GM12878 (cell line): ENCODE measurements around the gene GPR173. TPM values are rescaled to one million over a fixed set of nuclear protein-coding genes. Genes with fewer than 3 reads are reported as not detected.
A peak's percentile ranks its signal among the peaks of the same experiment; 100 is the strongest.

Experiments
- ATAC-seq: fragments of 200-7000 bp; cut with Tn5 transposase; 3 replicates; pipeline ENCODE4 v1.9.1; 2020; ENCODE audit warnings: mild to moderate bottlenecking, moderate library complexity
- BruUV-seq: library from RNA; stranded (reverse); fragments of 400-500 nt; replicated peaks from 2 replicates; lab custom pipeline; 2021; lab: Mats Ljungman, UMichigan
- CTCF ChIA-PET: fragments of 300-600 bp; sonication (Branson Sonifier 250); formaldehyde crosslinking; extraction: SDS; loops from one replicate; lab custom pipeline; 2021; ENCODE audit warnings: inconsistent platforms; lab: Yijun Ruan, JAX
- POLR2A ChIA-PET: fragments of 350-600 bp; formaldehyde crosslinking; extraction: SDS; loops from one replicate; lab custom pipeline; 2021; ENCODE audit warnings: inconsistent platforms; lab: Charles Lee
- RAD21 ChIA-PET: fragments of 300-600 bp; sonication (Branson Sonifier 250); formaldehyde crosslinking; loops from one replicate; lab custom pipeline; 2023; ENCODE audit warnings: antibody characterized with exemption; ENCODE audit not compliant: unreplicated experiment; lab: Charles Lee
- SMC1A ChIA-PET: fragments of 300-600 bp; sonication (Branson Sonifier 250); formaldehyde crosslinking; loops from one replicate; lab custom pipeline; 2023; ENCODE audit not compliant: unreplicated experiment, uncharacterized antibody; lab: Charles Lee
- DNase-seq: peaks from one replicate; pipeline ENCODE4 v3.0.0-alpha.2; 2011; ENCODE audit warnings: low read depth, low spot score
- FAIRE-seq: peaks from 3 replicates; lab custom pipeline; 2011; peaks lifted over from hg19 to GRCh38; lab: Jason Lieb, UNC
- H2AFZ ChIP-seq: 2 replicates; pipeline ENCODE4 v1.6.0; 2011; ENCODE audit warnings: low read depth, low read length, control low read depth; ENCODE audit not compliant: control insufficient read depth
- H3K27ac ChIP-seq: 2 replicates; pipeline ENCODE4 v1.5.1; 2011; ENCODE audit warnings: control low read depth; ENCODE audit not compliant: control insufficient read depth, insufficient read depth
- H3K27me3 ChIP-seq, 2 experiments: replicated peaks in 1 of 2; 2 replicates each; pipeline versions ENCODE4 v1.6.0 to v1.6.1; 2011; ENCODE audit warnings: low read length in 1 of 2; ENCODE audit not compliant: control insufficient read depth in 2 of 2, insufficient read depth in 2 of 2
- H3K36me3 ChIP-seq, 2 experiments: 2 replicates each; pipeline ENCODE4 v1.5.1; 2011; ENCODE audit warnings: low read length in 1 of 2; ENCODE audit not compliant: control insufficient read depth in 2 of 2, insufficient read depth in 2 of 2
- H3K4me1 ChIP-seq: 2 replicates; pipeline ENCODE4 v1.6.1; 2011; ENCODE audit warnings: mild to moderate bottlenecking, low read length, moderate library complexity, mixed read lengths; ENCODE audit not compliant: control insufficient read depth, insufficient read depth
- H3K4me2 ChIP-seq: 2 replicates; pipeline ENCODE4 v1.6.0; 2011; ENCODE audit warnings: control low read depth; ENCODE audit not compliant: control insufficient read depth, insufficient read depth
- H3K4me3 ChIP-seq: fragments of 200-600 bp; sonication (generic); 2 replicates; pipeline ENCODE4 v1.5.1; 2016
- H3K79me2 ChIP-seq: 2 replicates; pipeline ENCODE4 v1.6.0; 2011; ENCODE audit warnings: low read length; ENCODE audit not compliant: control insufficient read depth, insufficient read depth
- H3K9ac ChIP-seq: 2 replicates; pipeline ENCODE4 v1.8.0; 2011; ENCODE audit warnings: low read length, control low read depth, mixed read lengths; ENCODE audit not compliant: control insufficient read depth, insufficient read depth
- H3K9me3 ChIP-seq: replicated peaks from 3 replicates; pipeline ENCODE4 v1.5.1; 2011; ENCODE audit warnings: mild to moderate bottlenecking, low read length; ENCODE audit not compliant: control insufficient read depth, insufficient read depth
- H4K20me1 ChIP-seq: 2 replicates; pipeline ENCODE4 v1.6.0; 2011; ENCODE audit not compliant: control insufficient read depth, insufficient read depth
- BACH1 ChIP-seq: fragments of 450-650 bp; IDR thresholded peaks from 2 replicates; pipeline ENCODE4 v1.6.1; 2017; ENCODE audit warnings: mild to moderate bottlenecking, borderline replicate concordance
- CHD2 ChIP-seq: IDR thresholded peaks from 2 replicates; pipeline ENCODE4 v1.6.1; 2011; ENCODE audit warnings: low read depth, low read length, improper control_type of control experiment, borderline replicate concordance
- MAX ChIP-seq: IDR thresholded peaks from 2 replicates; pipeline ENCODE4 v1.6.1; 2012; ENCODE audit warnings: low read depth, low read length, improper control_type of control experiment
- MEF2A ChIP-seq: IDR thresholded peaks from 2 replicates; pipeline ENCODE4 v1.6.1; 2011; ENCODE audit warnings: low read depth, mild to moderate bottlenecking, low read length, moderate library complexity; ENCODE audit not compliant: insufficient read depth
- PAX8 ChIP-seq: fragments of 450-650 bp; IDR thresholded peaks from 2 replicates; pipeline ENCODE4 v1.6.1; 2017; ENCODE audit warnings: mild to moderate bottlenecking, moderate library complexity
- POLR2AphosphoS5 ChIP-seq: IDR thresholded peaks from 2 replicates; pipeline ENCODE4 v1.6.1; 2011; ENCODE audit warnings: mild to moderate bottlenecking, low read length, inconsistent platforms
- SMARCA5 ChIP-seq: fragments of 450-650 bp; IDR thresholded peaks from 2 replicates; pipeline ENCODE4 v1.6.1; 2017; ENCODE audit warnings: mild to moderate bottlenecking
- ZNF274 ChIP-seq: IDR thresholded peaks from one replicate; pipeline ENCODE4 v1.8.0; 2011; ENCODE audit not compliant: insufficient read length, insufficient read depth
- ZNF384 ChIP-seq: IDR thresholded peaks from 2 replicates; pipeline ENCODE4 v1.6.1; 2012; ENCODE audit warnings: low read depth, mild to moderate bottlenecking, low read length, improper control_type of control experiment, borderline replicate concordance
- WGBS: methylation state at CpG from one replicate; pipeline ENCODE4 v1.1.6; 2016; ENCODE audit warnings: low lambda C conversion rate; ENCODE audit not compliant: insufficient replicate concordance, insufficient coverage; ENCODE audit errors: missing lambda C conversion rate; 5-methylcytosine and 5-hydroxymethylcytosine counted together
- in situ Hi-C: fragments of 300-500 bp; cut with MboI; formaldehyde crosslinking; loops from 9 replicates; pipeline ENCODE4 v1.14.3; 2018; ENCODE audit warnings: mixed read lengths
- intact Hi-C: fragments of 100-400 bp; cut with micrococcal nuclease; formaldehyde crosslinking; loops from one replicate; pipeline ENCODE4 v1.14.2; 2022; ENCODE audit not compliant: unreplicated experiment
- polyA plus RNA-seq, 11 experiments: library from polyadenylated mRNA; depleted of rRNA in 4 of 11; unstranded in 6 of 11; stranded (reverse) in 5 of 11; fragments of >200 nt; fragmentation: Nextera tagmentation in 4 of 11; fragmentation: Illumina TruSeq in 1 of 11; extraction: Ambion mirVana in 4 of 11; extraction: Trizol in 1 of 11; gene quantifications; 1 replicate in 1 of 11; 2 replicates in 10 of 11; pipeline versions ENCODE4 v1.2.1 to v1.2.3, GENCODE V29; 2011 to 2016; ENCODE audit warnings: inconsistent platforms in 2 of 11, missing spikeins in 2 of 11, low read depth in 1 of 11
- total RNA-seq, 4 experiments: library from RNA; depleted of rRNA in 3 of 4; stranded (reverse); fragments of >200 nt in 3 of 4; fragmentation: Illumina TruSeq in 1 of 4; extraction: Trizol in 1 of 4; gene quantifications; 2 replicates each; pipeline versions ENCODE4 v1.2.1 to v1.2.3, GENCODE V29; 2013 to 2021

Gene GPR173
- total and polyA plus RNA-seq, 10 of the 15 experiments (the other 5 are each of a cell fraction or from before 2014, with no cell fraction given), result 0.04 to 0.24 (median 0.12) TPM; not detected in 4

GRCh38 chrX:53084043-53084570, 35.5 kb downstream of the GPR173 start:
- no peak overlapping the region for H3K4me3 ChIP-seq
- TF ChIP-seq ZNF274 (no peak), POLR2AphosphoS5 (peak; percentile 78)
- TF ChIP-seq, all 136 proteins: peak for 1
- in situ Hi-C loops (no loop called here), intact Hi-C loops (no loop called here)
- H3K79me2 ChIP-seq, result peaks cover 6% of the 10 kb centered on the region
- H3K27me3 ChIP-seq, result no peaks in the 10 kb centered on the region
- POLR2A ChIA-PET, result no interaction called here
- H2AFZ ChIP-seq, result no peak overlapping the region
- RAD21 ChIA-PET, result no interaction called here
- CTCF ChIA-PET, result no interaction called here
- DNase-seq (no peak), FAIRE-seq (no peak), ATAC-seq (no peak)
- WGBS, result 52% methylated on average over 4 of the region's 4 CpGs
- no TSS peak for BruUV-seq
- no peaks in the 10 kb centered on the region for H3K4me1 ChIP-seq
- no peaks in the 10 kb centered on the region for H3K9me3 ChIP-seq
- H3K27ac ChIP-seq, result no peak overlapping the region
- no peak overlapping the region for H3K9ac ChIP-seq
- peaks cover 0 to 5% of the 10 kb centered on the region in 2 experiments; a peak in 1 of 4 replicates for H3K36me3 ChIP-seq
- SMC1A ChIA-PET, result no interaction called here
- no peak overlapping the region for H3K4me2 ChIP-seq
- H4K20me1 ChIP-seq, result no peaks in the 10 kb centered on the region

- POLR2A ChIA-PET, result no interaction called here
- in situ Hi-C loops (no loop called here), intact Hi-C loops (no loop called here)
- H3K27ac ChIP-seq, result no peak overlapping the region
- WGBS, result 80% methylated on average over 8 of the region's 9 CpGs
- no TSS peak for BruUV-seq
- no peaks in the 10 kb centered on the region for H3K27me3 ChIP-seq
- H4K20me1 ChIP-seq, result no peaks in the 10 kb centered on the region
- H3K9ac ChIP-seq, result no peak overlapping the region
- FAIRE-seq (no peak), ATAC-seq (no peak), DNase-seq (no peak)
- SMC1A ChIA-PET, result no interaction called here
- no peaks in the 10 kb centered on the region for H3K9me3 ChIP-seq
- TF ChIP-seq ZNF384, result no peak
- no peak for TF ChIP-seq MAX
- no peak for TF ChIP-seq SMARCA5
- TF ChIP-seq CHD2, result no peak
- no peak for TF ChIP-seq MEF2A
- no peak for TF ChIP-seq BACH1
- TF ChIP-seq PAX8, result no peak
- CTCF ChIA-PET, result no interaction called here
- peaks cover 0 to 5% of the 10 kb centered on the region in 2 experiments; a peak in 1 of 4 replicates for H3K36me3 ChIP-seq
- peaks cover 6% of the 10 kb centered on the region for H3K79me2 ChIP-seq
- no peak overlapping the region for H2AFZ ChIP-seq
- no peaks in the 10 kb centered on the region for H3K4me1 ChIP-seq
- H3K4me2 ChIP-seq, result no peak overlapping the region
- no peak overlapping the region for H3K4me3 ChIP-seq
- RAD21 ChIA-PET, result no interaction called here
Measured at GRCh38 chrX:53084863-53085262, 36.3 kb downstream of the GPR173 start.
